Fibroblast of villous mesenchyme (primary cell): ENCODE data around the gene ACTA2. TPM values are rescaled to one million over a fixed set of nuclear protein-coding genes. Genes with fewer than 3 reads are reported as not detected.

Experiments
- DNase-seq: peaks from one replicate; pipeline ENCODE4 v3.0.0-alpha.2; 2010; ENCODE audit warnings: low read depth
- H3K4me3 ChIP-seq: 2 replicates; pipeline ENCODE4 v1.5.1; 2011; ENCODE audit warnings: low read depth, mild to moderate bottlenecking, low read length
- total RNA-seq: library from RNA; depleted of rRNA; stranded (reverse); fragments of >200 nt; gene quantifications from 2 replicates; pipeline ENCODE4 v1.2.3, GENCODE V29; 2012
- TF ChIP-seq, protein P1 (sequence below): IDR thresholded peaks from 2 replicates; pipeline ENCODE4 v1.5.1; 2012; ENCODE audit warnings: low read depth, mild to moderate bottlenecking, low read length; ENCODE audit not compliant: insufficient read depth

Gene ACTA2
- total RNA-seq, 1 donor: 2,403 TPM

DNA sequence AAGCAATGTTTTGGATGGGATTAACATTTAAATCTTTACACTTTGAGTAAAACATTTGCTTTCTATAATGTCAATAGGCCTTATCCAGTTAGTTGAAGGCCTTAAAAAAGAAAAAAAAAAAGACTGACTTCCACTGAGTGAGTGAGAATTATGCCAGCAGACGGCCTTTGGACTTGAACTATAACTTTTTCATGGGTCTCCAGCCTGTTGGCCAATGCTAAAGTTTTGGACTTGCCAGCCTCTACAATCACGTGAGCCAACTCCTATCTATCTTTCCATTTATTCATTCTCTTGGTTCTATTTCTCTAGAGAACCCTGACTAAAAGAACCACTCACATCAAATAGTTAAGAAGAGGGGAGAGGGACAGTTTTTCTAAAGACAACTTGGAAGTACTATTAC, 35.3 kb upstream of the ACTA2 start:
- TF ChIP-seq, protein P1, sequence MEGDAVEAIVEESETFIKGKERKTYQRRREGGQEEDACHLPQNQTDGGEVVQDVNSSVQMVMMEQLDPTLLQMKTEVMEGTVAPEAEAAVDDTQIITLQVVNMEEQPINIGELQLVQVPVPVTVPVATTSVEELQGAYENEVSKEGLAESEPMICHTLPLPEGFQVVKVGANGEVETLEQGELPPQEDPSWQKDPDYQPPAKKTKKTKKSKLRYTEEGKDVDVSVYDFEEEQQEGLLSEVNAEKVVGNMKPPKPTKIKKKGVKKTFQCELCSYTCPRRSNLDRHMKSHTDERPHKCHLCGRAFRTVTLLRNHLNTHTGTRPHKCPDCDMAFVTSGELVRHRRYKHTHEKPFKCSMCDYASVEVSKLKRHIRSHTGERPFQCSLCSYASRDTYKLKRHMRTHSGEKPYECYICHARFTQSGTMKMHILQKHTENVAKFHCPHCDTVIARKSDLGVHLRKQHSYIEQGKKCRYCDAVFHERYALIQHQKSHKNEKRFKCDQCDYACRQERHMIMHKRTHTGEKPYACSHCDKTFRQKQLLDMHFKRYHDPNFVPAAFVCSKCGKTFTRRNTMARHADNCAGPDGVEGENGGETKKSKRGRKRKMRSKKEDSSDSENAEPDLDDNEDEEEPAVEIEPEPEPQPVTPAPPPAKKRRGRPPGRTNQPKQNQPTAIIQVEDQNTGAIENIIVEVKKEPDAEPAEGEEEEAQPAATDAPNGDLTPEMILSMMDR: no peak
- DNase-seq: no peak

DNA sequence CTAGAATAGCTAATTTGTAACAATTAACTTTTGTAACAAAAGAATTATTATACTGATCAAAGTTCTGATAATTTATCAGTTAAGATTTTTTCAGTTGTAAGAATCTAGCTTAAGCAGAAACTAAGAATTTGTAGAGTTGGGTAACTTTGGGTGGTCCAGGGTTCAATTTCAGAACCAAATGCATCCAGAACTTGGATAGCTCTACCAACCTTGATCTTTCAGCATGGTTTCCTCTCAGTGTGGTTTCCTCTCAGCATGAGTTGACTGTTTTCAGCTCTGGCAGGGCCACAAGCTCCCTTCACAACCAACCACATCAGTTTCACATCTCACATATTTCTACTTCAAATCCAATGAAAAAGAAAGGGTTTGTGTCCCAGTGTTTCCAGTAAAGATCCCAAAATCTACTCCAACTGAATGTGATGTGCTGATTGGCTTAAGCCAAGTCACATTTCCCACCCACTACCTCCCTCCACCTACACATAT, 34.7 kb upstream of the ACTA2 start:
- TF ChIP-seq, protein P1: no peak

More for the DNA sequence above, 35.3 kb upstream of the ACTA2 start:
- no peak overlapping the region for H3K4me3 ChIP-seq

GRCh38 chr10:88986549-88987242, 34.1 kb upstream of the ACTA2 start:
- H3K4me3 ChIP-seq: no peak overlapping the region
- TF ChIP-seq, protein P1: peak; percentile 71
- DNase-seq: peak; percentile 69

More for the DNA sequence above, 34.7 kb upstream of the ACTA2 start:
- no peak for DNase-seq
- no peak overlapping the region for H3K4me3 ChIP-seq

DNA sequence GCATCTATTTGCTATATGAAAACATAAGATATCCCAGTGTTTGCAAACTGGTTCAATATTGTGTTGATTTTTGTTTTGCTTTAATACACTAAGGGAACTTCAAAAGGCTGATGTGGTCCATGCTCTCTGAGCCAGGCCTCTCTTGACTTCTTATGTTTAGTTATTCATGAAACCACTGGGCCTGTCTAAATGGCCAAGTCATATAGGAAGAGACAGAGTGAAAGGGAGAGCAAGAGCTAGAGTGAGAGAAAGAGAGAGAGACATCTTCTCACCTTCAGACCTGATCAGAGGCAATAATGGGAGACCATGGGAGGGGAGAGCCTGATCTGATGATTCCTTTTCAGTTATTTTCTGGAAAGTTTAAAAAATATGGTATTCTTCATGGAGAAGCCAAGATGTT, 32.0 kb upstream of the ACTA2 start:
- TF ChIP-seq, protein P1: no peak
- no peak overlapping the region for H3K4me3 ChIP-seq
- DNase-seq: no peak

- DNase-seq: no peak
- H3K4me3 ChIP-seq: no peak overlapping the region
- TF ChIP-seq, protein P1: no peak
Observed at GRCh38 chr10:88983939-88984338, 31.4 kb upstream of the ACTA2 start.

GRCh38 chr10:88983206-88983605, 30.6 kb upstream of the ACTA2 start:
- TF ChIP-seq, protein P1: no peak
- no peak overlapping the region for H3K4me3 ChIP-seq
- peak; percentile 54 for DNase-seq
